Panc1 (cell line): ENCODE results near the gene SWAP70. TPM values are rescaled to one million over a fixed set of nuclear protein-coding genes. Genes with fewer than 3 reads are reported as not detected.

Experiments used
- ATAC-seq: fragments of 200-7000 bp; cut with Tn5 transposase; 2 replicates; pipeline ENCODE4 v1.9.1; 2020; ENCODE audit warnings: mild to moderate bottlenecking, moderate library complexity
- BruUV-seq: library from RNA; stranded (reverse); fragments of 400-500 nt; replicated peaks from 2 replicates; lab custom pipeline; 2021; lab: Mats Ljungman, UMichigan
- CTCF ChIA-PET: fragments of 300-600 bp; sonication (Branson Sonifier 250); formaldehyde crosslinking; loops from one replicate; lab custom pipeline; 2022; ENCODE audit warnings: antibody characterized with exemption; lab: Charles Lee
- POLR2A ChIA-PET: fragments of 300-600 bp; sonication (Branson Sonifier 250); formaldehyde crosslinking; loops from one replicate; lab custom pipeline; 2022; ENCODE audit warnings: antibody characterized with exemption; lab: Charles Lee
- DNase-seq: peaks from one replicate; pipeline ENCODE4 v3.0.0-alpha.2; 2010; ENCODE audit warnings: low read depth, low spot score
- H3K27ac ChIP-seq: 2 replicates; pipeline ENCODE4 v1.5.1; 2011; ENCODE audit warnings: mild to moderate bottlenecking, low read length, inconsistent platforms
- H3K27me3 ChIP-seq: fragments of 200-500 bp; sonication (Bioruptor generic); 2 replicates; pipeline ENCODE4 v1.6.0; 2014; ENCODE audit warnings: low read length, inconsistent platforms; ENCODE audit not compliant: control insufficient read depth, insufficient read depth
- H3K36me3 ChIP-seq: fragments of 200-500 bp; sonication (Bioruptor generic); 2 replicates; pipeline ENCODE4 v1.5.1; 2014; ENCODE audit warnings: inconsistent platforms, mild to moderate bottlenecking, low read length, moderate library complexity; ENCODE audit not compliant: control insufficient read depth, insufficient read depth
- H3K4me1 ChIP-seq: 2 replicates; pipeline ENCODE4 v1.5.1; 2011; ENCODE audit warnings: inconsistent platforms, mild to moderate bottlenecking, low read length, moderate library complexity; ENCODE audit not compliant: control insufficient read depth, insufficient read depth
- H3K4me3 ChIP-seq, 2 experiments: 2 replicates each; pipeline ENCODE4 v1.5.1; 2011 to 2012; ENCODE audit warnings: low read depth in 2 of 2, low read length in 2 of 2, mild to moderate bottlenecking in 2 of 2, inconsistent platforms in 1 of 2, moderate library complexity in 1 of 2
- H3K9me3 ChIP-seq: fragments of 200-500 bp; sonication (Bioruptor generic); 2 replicates; pipeline ENCODE4 v1.5.1; 2014; ENCODE audit warnings: low read depth, mild to moderate bottlenecking, inconsistent platforms, low read length, moderate library complexity; ENCODE audit not compliant: control insufficient read depth, insufficient read depth
- CTCF ChIP-seq: fragments of 450-650 bp; IDR thresholded peaks from 2 replicates; pipeline ENCODE4 v1.5.1; 2017; ENCODE audit warnings: mild to moderate bottlenecking
- POLR2AphosphoS5 ChIP-seq: IDR thresholded peaks from 2 replicates; pipeline ENCODE4 v1.6.1; 2012; ENCODE audit warnings: mild to moderate bottlenecking, low read depth, low read length, moderate library complexity
- SIN3A ChIP-seq: IDR thresholded peaks from 2 replicates; pipeline ENCODE4 v1.6.1; 2012; ENCODE audit warnings: low read depth, mild to moderate bottlenecking, low read length, moderate library complexity, borderline replicate concordance; ENCODE audit not compliant: insufficient read depth
- TCF7L2 ChIP-seq: IDR thresholded peaks from 2 replicates; pipeline ENCODE4 v1.6.1; 2011; ENCODE audit warnings: mild to moderate bottlenecking, low read depth, low read length, inconsistent platforms
- in situ Hi-C: cut with HindIII; loops from 2 replicates; pipeline ENCODE4 v1.10.0; 2016; ENCODE audit warnings: low sequenced_read_pairs, low pct_unique_long_range_greater_than_20kb
- intact Hi-C: fragments of 100-400 bp; cut with micrococcal nuclease; formaldehyde crosslinking; loops from one replicate; pipeline ENCODE4 v1.10.0; 2022; ENCODE audit not compliant: unreplicated experiment
- total RNA-seq: library from RNA; stranded (reverse); gene quantifications from one replicate; pipeline ENCODE4 v1.2.1, GENCODE V29; 2021; ENCODE audit not compliant: unreplicated experiment
- TF ChIP-seq, protein P1 (sequence below), 2 experiments: IDR thresholded peaks; 2 replicates each; pipeline ENCODE4 v1.6.1; 2011 to 2012; ENCODE audit warnings: low read depth in 2 of 2, control low read depth in 1 of 2, low read length in 1 of 2, mild to moderate bottlenecking in 1 of 2, moderate library complexity in 1 of 2; ENCODE audit not compliant: insufficient read depth in 1 of 2

SWAP70 gene
- total RNA-seq, 1 experiment from 2014 or later, result 96.0 TPM

- ATAC-seq (no peak), DNase-seq (no peak)
- intact Hi-C loops, result no loop called here
- H3K27me3 ChIP-seq, result no peaks in the 10 kb centered on the region
- CTCF ChIA-PET, result no interaction called here
- TF ChIP-seq CTCF, result no peak
- TF ChIP-seq TCF7L2, result no peak
- TF ChIP-seq SIN3A, result no peak
- TF ChIP-seq, protein P1, sequence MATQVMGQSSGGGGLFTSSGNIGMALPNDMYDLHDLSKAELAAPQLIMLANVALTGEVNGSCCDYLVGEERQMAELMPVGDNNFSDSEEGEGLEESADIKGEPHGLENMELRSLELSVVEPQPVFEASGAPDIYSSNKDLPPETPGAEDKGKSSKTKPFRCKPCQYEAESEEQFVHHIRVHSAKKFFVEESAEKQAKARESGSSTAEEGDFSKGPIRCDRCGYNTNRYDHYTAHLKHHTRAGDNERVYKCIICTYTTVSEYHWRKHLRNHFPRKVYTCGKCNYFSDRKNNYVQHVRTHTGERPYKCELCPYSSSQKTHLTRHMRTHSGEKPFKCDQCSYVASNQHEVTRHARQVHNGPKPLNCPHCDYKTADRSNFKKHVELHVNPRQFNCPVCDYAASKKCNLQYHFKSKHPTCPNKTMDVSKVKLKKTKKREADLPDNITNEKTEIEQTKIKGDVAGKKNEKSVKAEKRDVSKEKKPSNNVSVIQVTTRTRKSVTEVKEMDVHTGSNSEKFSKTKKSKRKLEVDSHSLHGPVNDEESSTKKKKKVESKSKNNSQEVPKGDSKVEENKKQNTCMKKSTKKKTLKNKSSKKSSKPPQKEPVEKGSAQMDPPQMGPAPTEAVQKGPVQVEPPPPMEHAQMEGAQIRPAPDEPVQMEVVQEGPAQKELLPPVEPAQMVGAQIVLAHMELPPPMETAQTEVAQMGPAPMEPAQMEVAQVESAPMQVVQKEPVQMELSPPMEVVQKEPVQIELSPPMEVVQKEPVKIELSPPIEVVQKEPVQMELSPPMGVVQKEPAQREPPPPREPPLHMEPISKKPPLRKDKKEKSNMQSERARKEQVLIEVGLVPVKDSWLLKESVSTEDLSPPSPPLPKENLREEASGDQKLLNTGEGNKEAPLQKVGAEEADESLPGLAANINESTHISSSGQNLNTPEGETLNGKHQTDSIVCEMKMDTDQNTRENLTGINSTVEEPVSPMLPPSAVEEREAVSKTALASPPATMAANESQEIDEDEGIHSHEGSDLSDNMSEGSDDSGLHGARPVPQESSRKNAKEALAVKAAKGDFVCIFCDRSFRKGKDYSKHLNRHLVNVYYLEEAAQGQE (IDR thresholded peaks at IDR 0.05; ENCODE audit: insufficient read depth in 1 of 2, low read depth in 2 of 2, low read length in 1 of 2), result no peak
- no peak for TF ChIP-seq POLR2AphosphoS5
- BruUV-seq, result no TSS peak
- POLR2A ChIA-PET, result no interaction called here
- in situ Hi-C loops, result loop anchor here (5.0 kb wide), 1 partner anchor 44 kb away; no protein-coding TSS in a partner anchor
- H3K27ac ChIP-seq, result peak overlapping the region; percentile 24; the same call in 1 of the 2 replicates
- peaks cover 2% of the 10 kb centered on the region; the same call in 1 of the 2 replicates for H3K4me1 ChIP-seq
- no peaks in the 10 kb centered on the region for H3K36me3 ChIP-seq
- H3K9me3 ChIP-seq, result no peaks in the 10 kb centered on the region
- H3K4me3 ChIP-seq, result no peak overlapping the region
Observed at GRCh38 chr11:9678576-9678975, 14.7 kb downstream of the SWAP70 start.

- Histone ChIP-seq H3K27ac (no peak overlapping the region), H3K4me3 (no peak overlapping the region), H3K27me3 (no peaks in the 10 kb centered on the region), H3K9me3 (no peaks in the 10 kb centered on the region), H3K4me1 (peaks cover 2% of the 10 kb centered on the region; the same call in 1 of the 2 replicates), H3K36me3 (no peaks in the 10 kb centered on the region)
- POLR2A ChIA-PET, result no interaction called here
- TF ChIP-seq CTCF, result no peak
- no peak for TF ChIP-seq POLR2AphosphoS5
- no peak for TF ChIP-seq SIN3A
- TF ChIP-seq, protein P1 (IDR thresholded peaks at IDR 0.05; ENCODE audit: insufficient read depth in 1 of 2, low read depth in 2 of 2, low read length in 1 of 2), result no peak
- TF ChIP-seq TCF7L2, result no peak
- intact Hi-C loops, result no loop called here
- CTCF ChIA-PET, result no interaction called here
- no peak for DNase-seq
- no TSS peak for BruUV-seq
- ATAC-seq, result no peak
- in situ Hi-C loops, result no loop called here
Observed at GRCh38 chr11:9680028-9680427, 16.2 kb downstream of the SWAP70 start.
